Fibroblast of lung (primary cell): ENCODE data around the gene C1QBP. TPM values are rescaled to one million over a fixed set of nuclear protein-coding genes. Genes with fewer than 3 reads are reported as not detected.

Experiments used
- DNase-seq, 2 donors: peaks; one replicate each; pipeline versions ENCODE4 v3.0.0 to v3.0.0-alpha.2; 2010; ENCODE audit warnings: low read depth in 2 of 2
- H2AFZ ChIP-seq: 2 replicates; pipeline ENCODE4 v1.5.1; 2012; ENCODE audit warnings: low read length, control low read depth, inconsistent platforms
- H3K27ac ChIP-seq: 2 replicates; pipeline ENCODE4 v1.5.1; 2011; ENCODE audit warnings: low read length, control low read depth; ENCODE audit not compliant: insufficient read depth
- H3K27me3 ChIP-seq: 2 replicates; pipeline ENCODE4 v1.5.1; 2011; ENCODE audit warnings: mild to moderate bottlenecking, low read length; ENCODE audit not compliant: control insufficient read depth, insufficient read depth
- H3K36me3 ChIP-seq: 2 replicates; pipeline ENCODE4 v1.5.1; 2011; ENCODE audit warnings: low read length; ENCODE audit not compliant: control insufficient read depth, insufficient read depth
- H3K4me1 ChIP-seq: 2 replicates; pipeline ENCODE4 v1.5.1; 2011; ENCODE audit warnings: low read length; ENCODE audit not compliant: control insufficient read depth, insufficient read depth; ENCODE audit errors: extremely low read depth
- H3K4me2 ChIP-seq: 2 replicates; pipeline ENCODE4 v1.5.1; 2011; ENCODE audit warnings: low read length, control low read depth; ENCODE audit not compliant: insufficient read depth; ENCODE audit errors: extremely low read depth
- H3K4me3 ChIP-seq, 4 experiments: fragments of 200-600 bp in 1 of 4; sonication (generic) in 1 of 4; replicated peaks in 1 of 4; 2 replicates each; pipeline ENCODE4 v1.5.1; 2011 to 2016; ENCODE audit warnings: low read length in 4 of 4, low read depth in 3 of 4, mild to moderate bottlenecking in 3 of 4, control low read depth in 2 of 4, inconsistent platforms in 1 of 4, mixed read lengths in 1 of 4; ENCODE audit not compliant: insufficient read depth in 1 of 4; ENCODE audit errors: control extremely low read depth in 1 of 4
- H3K79me2 ChIP-seq: 2 replicates; pipeline ENCODE4 v1.5.1; 2012; ENCODE audit warnings: mild to moderate bottlenecking, low read length, inconsistent platforms; ENCODE audit not compliant: control insufficient read depth, insufficient read depth
- H3K9ac ChIP-seq: 2 replicates; pipeline ENCODE4 v1.5.1; 2011; ENCODE audit warnings: mild to moderate bottlenecking, low read length, control low read depth; ENCODE audit not compliant: insufficient read depth
- H3K9me3 ChIP-seq: 2 replicates; pipeline ENCODE4 v1.5.1; 2012; ENCODE audit warnings: low read depth, low read length; ENCODE audit not compliant: control insufficient read depth, insufficient read depth
- H4K20me1 ChIP-seq: 2 replicates; pipeline ENCODE4 v1.5.1; 2011; ENCODE audit warnings: low read length; ENCODE audit not compliant: control insufficient read depth, insufficient read depth; ENCODE audit errors: extremely low read depth
- EZH2 ChIP-seq: IDR thresholded peaks from 2 replicates; pipeline ENCODE4 v1.5.1; 2012; ENCODE audit warnings: low read length, control low read depth, mild to moderate bottlenecking; ENCODE audit errors: missing control alignments
- polyA plus RNA-seq, 2 donors: library from polyadenylated mRNA; depleted of rRNA in 1 of 2; stranded (reverse) in 1 of 2; unstranded in 1 of 2; fragments of >200 nt; gene quantifications; 2 replicates each; pipeline ENCODE4 v1.2.1, GENCODE V29; 2011 to 2012; ENCODE audit warnings: missing spikeins in 1 of 2
- total RNA-seq: library from RNA; depleted of rRNA; stranded (reverse); fragments of >200 nt; gene quantifications from 2 replicates; pipeline ENCODE4 v1.2.1, GENCODE V29; 2014
- TF ChIP-seq, protein P1 (sequence below), 2 donors: IDR thresholded peaks in 1 of 2; conservative IDR thresholded peaks in 1 of 2; 1 replicate in 1 of 2; 2 replicates in 1 of 2; pipeline ENCODE4 v1.5.1; 2011 to 2012; ENCODE audit warnings: low read length in 2 of 2, control low read depth in 1 of 2, inconsistent platforms in 1 of 2, low read depth in 1 of 2, mild to moderate bottlenecking in 1 of 2

C1QBP gene
- total and polyA plus RNA-seq, 2 donors (not counting 1 experiment from before 2014, with no cell fraction given): 144 to 187 TPM

DNA sequence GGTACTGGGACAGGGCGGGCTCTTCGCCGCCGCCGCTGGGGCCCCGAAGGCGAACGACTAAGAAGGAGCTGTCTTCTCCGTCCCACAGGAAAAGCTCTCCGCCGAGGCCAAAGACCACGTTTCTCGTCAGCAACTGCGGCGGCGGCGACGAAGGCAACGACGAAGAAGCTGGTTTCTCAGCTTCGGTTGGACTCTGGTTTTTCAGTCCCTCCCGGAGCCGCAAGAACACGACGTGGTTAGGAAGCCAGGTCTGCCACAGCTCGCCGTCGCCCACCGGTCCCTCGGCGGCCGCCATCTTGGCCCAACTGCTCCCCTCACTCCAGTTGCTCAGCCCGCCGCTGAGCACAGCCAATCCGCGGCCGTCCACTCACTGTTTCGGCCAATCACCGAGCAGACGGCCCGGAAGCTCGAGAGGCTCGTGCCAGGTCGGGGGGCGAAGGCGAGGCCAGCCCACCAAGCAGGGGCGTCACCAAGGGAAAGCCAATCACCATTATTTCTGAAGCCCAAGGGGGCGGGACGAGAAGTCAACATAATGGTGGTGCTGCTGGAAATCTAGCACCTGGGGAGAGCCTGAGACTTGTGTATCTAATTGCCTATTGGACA lies 19.5 kb downstream of the C1QBP start, which contains the start of gene NUP88:
TSS of gene NUP88 (minus strand) at position 307 of the 603 bp plus-strand sequence. CDS start at position 295, 12 bp downstream.
- peak within 1 kb of the TSS; percentile 77 to 89 (median 82) for H3K4me3 ChIP-seq
- no peaks in the 10 kb centered on the region for H3K27me3 ChIP-seq
- TF ChIP-seq EZH2: no peak
- TF ChIP-seq, protein P1, sequence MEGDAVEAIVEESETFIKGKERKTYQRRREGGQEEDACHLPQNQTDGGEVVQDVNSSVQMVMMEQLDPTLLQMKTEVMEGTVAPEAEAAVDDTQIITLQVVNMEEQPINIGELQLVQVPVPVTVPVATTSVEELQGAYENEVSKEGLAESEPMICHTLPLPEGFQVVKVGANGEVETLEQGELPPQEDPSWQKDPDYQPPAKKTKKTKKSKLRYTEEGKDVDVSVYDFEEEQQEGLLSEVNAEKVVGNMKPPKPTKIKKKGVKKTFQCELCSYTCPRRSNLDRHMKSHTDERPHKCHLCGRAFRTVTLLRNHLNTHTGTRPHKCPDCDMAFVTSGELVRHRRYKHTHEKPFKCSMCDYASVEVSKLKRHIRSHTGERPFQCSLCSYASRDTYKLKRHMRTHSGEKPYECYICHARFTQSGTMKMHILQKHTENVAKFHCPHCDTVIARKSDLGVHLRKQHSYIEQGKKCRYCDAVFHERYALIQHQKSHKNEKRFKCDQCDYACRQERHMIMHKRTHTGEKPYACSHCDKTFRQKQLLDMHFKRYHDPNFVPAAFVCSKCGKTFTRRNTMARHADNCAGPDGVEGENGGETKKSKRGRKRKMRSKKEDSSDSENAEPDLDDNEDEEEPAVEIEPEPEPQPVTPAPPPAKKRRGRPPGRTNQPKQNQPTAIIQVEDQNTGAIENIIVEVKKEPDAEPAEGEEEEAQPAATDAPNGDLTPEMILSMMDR (conservative IDR thresholded peaks at IDR 0.05 in 1 of 2, IDR thresholded peaks at IDR 0.05 in 1 of 2; ENCODE audit: low read depth in 1 of 2, low read length in 2 of 2): no peak
- peak within 1 kb of the TSS; percentile 81 for H3K9ac ChIP-seq
- peaks cover 36% of the 10 kb centered on the region for H3K79me2 ChIP-seq
- H3K4me1 ChIP-seq: peaks cover 8% of the 10 kb centered on the region
- H3K36me3 ChIP-seq: peaks cover 2% of the 10 kb centered on the region
- peak within 1 kb of the TSS; percentile 93 for H2AFZ ChIP-seq
- H3K27ac ChIP-seq: peak within 1 kb of the TSS; percentile 88
- peak; percentile 97 to 98 for DNase-seq
- H4K20me1 ChIP-seq: no peaks in the 10 kb centered on the region
- H3K4me2 ChIP-seq: peak within 1 kb of the TSS; percentile 89
- H3K9me3 ChIP-seq: no peaks in the 10 kb centered on the region

DNA sequence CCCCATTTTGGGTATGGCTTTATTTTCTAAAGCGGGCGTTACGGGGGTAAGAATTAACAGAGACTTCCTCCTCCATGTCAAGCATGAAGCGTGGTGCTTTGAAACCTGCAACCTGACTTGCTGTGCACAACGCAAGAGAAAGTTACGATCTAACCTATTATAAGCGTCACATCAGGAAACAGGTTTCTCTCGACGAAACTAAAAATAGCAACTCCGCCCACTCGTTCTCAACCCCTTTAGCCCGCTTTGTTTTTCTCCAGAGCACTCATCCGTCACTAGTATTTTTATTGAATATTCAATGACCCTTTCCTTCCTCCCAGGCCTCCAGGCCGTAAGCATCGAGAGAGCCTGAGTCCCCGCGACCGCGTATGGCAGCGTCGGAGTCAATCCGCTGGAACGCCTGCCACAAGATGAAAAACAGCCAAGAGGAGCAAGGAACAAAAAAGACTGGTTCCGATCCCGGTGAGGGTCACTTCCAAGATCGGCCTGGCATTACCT lies 20.0 kb downstream of the C1QBP start:
- peaks cover 8% of the 10 kb centered on the region for H3K4me1 ChIP-seq
- H3K36me3 ChIP-seq: peaks cover 2% of the 10 kb centered on the region
- TF ChIP-seq, protein P1 (conservative IDR thresholded peaks at IDR 0.05 in 1 of 2, IDR thresholded peaks at IDR 0.05 in 1 of 2; ENCODE audit: low read depth in 1 of 2, low read length in 2 of 2): no peak
- TF ChIP-seq EZH2: no peak
- H3K27ac ChIP-seq: peak overlapping the region; percentile 88
- H2AFZ ChIP-seq: peak overlapping the region; percentile 93
- H3K9ac ChIP-seq: peak overlapping the region; percentile 81
- peaks cover 36% of the 10 kb centered on the region for H3K79me2 ChIP-seq
- H3K4me3 ChIP-seq: peak overlapping the region; percentile 77 to 89 (median 82)
- H3K9me3 ChIP-seq: no peaks in the 10 kb centered on the region
- no peaks in the 10 kb centered on the region for H4K20me1 ChIP-seq
- peak overlapping the region; percentile 89 for H3K4me2 ChIP-seq
- DNase-seq: peak; percentile 41 to 52
- no peaks in the 10 kb centered on the region for H3K27me3 ChIP-seq

DNA sequence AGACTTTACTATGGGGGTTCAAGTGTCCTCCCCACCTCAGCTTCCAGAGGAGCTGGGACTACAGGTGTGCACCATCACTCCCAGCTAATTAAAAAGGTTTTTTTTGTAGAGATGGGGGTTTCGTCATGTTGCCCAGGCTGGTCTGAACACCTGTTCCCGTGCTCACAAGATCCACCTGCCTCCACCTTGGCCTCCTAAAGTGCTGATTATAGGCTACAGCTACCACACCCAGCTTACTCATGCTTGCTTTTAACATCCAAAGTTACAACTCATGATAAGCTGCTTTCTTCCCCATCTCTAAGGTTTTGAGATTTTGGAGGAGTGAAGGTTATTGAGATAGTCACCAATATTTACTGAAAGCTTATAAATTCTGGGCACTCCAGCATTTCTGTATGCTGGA lies 22.1 kb downstream of the C1QBP start:
- Histone ChIP-seq H3K4me1 (no peaks in the 10 kb centered on the region), H3K9me3 (no peaks in the 10 kb centered on the region), H4K20me1 (no peaks in the 10 kb centered on the region), H2AFZ (no peak overlapping the region), H3K27me3 (no peaks in the 10 kb centered on the region), H3K9ac (no peak overlapping the region), H3K36me3 (peaks cover 9% of the 10 kb centered on the region), H3K27ac (no peak overlapping the region), H3K79me2 (peaks cover 44% of the 10 kb centered on the region), H3K4me2 (no peak overlapping the region), H3K4me3 (no peak overlapping the region)
- DNase-seq: no peak
- TF ChIP-seq, protein P1 (conservative IDR thresholded peaks at IDR 0.05 in 1 of 2, IDR thresholded peaks at IDR 0.05 in 1 of 2; ENCODE audit: low read depth in 1 of 2, low read length in 2 of 2): no peak
- no peak for TF ChIP-seq EZH2
